Measurements from ENCODE around the gene PTP4A1. TPM values are rescaled to one million over a fixed set of nuclear protein-coding genes. Genes with fewer than 3 reads are reported as not detected.

Gene PTP4A1
- 25.5 and 29.2 TPM in 2 replicates for total RNA-seq

DNA sequence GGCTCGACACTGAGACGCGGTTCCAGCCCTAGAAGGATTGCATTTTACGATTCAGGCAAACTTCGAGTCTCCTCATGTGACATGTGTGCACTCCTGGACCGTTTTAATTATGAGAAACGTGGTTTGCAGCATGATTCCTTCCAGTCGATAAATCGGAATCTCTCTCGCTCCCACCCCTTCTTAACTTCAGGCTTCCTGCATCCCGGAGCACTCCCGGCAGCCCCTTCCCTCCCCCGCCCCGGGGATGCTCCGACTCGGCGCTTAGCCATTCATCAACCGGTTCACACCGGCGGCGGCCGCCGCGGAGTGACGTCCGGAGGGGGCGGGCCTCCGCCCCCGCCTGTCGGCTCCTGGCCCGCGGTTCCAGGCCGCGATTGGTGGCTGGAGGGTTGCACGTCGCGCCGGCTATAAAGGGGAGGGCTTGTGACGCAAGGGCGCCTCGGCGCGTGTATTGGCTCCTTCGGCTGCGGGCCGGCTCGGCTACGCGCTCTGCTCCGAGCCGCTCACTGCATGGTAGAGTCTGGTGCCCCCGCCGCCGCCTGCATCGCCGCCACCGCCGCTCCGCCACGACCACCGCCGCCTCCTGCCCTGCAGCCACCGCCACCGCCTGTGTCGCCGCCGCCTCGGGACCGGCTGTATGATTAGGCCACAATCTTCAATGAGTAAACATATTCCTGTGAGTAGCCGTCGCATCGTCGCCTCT is at the start of gene PTP4A1, which contains the start of gene LOC128125822:
Gene PTP4A1, plus strand, starts transcription at position 437 of the 703 bp plus-strand sequence. CDS start 4,401 bp downstream, outside the sequence.
Gene LOC128125822, plus strand, starts transcription at position 437 of the 703 bp plus-strand sequence.

Small RNA genes lying within 50 kb of the gene (small RNA-seq; reads per million reads assigned to genes)
- gene AL513043.1, result not detected

Other genes starting within 250 kb of the PTP4A1 start
- gene PHF3, start 63.3 kb downstream of the PTP4A1 start, total RNA-seq, result 49.2 and 60.0 TPM in 2 replicates